HG02642 (cell line): ENCODE results near the gene MED25.

Experiments
- ATAC-seq: cut with Tn5 transposase; IDR thresholded peaks from one replicate; pipeline ENCODE4 v1.9.1; 2021; ENCODE audit warnings: mild to moderate bottlenecking; ENCODE audit not compliant: unreplicated experiment, poor library complexity

MED25 gene

GRCh38 chr19:49795615-49796014, 22.5 kb upstream of the MED25 start:
- ATAC-seq = no peak

GRCh38 chr19:49798574-49798973, 19.5 kb upstream of the MED25 start:
- ATAC-seq = no peak

- ATAC-seq = no peak
These were observed 18.8 kb upstream of the MED25 start for GRCh38 chr19:49799271-49799797.

GRCh38 chr19:49799798-49800376, 18.2 kb upstream of the MED25 start:
- no peak for ATAC-seq

GRCh38 chr19:49800771-49801170, 17.3 kb upstream of the MED25 start:
- ATAC-seq = no peak

- no peak for ATAC-seq
These were observed 16.6 kb upstream of the MED25 start for GRCh38 chr19:49801401-49801888.

- ATAC-seq = no peak
These were observed 16.0 kb upstream of the MED25 start for GRCh38 chr19:49801966-49802661.

- no peak for ATAC-seq
These were observed 15.1 kb upstream of the MED25 start for GRCh38 chr19:49802836-49803528.

- ATAC-seq = no peak
These were observed 14.6 kb upstream of the MED25 start for GRCh38 chr19:49803529-49803856.

GRCh38 chr19:49805822-49806619, 12.1 kb upstream of the MED25 start:
- ATAC-seq = no peak

GRCh38 chr19:49806620-49806959, 11.5 kb upstream of the MED25 start:
- ATAC-seq = no peak

- ATAC-seq = no peak
These were observed 10.8 kb upstream of the MED25 start for GRCh38 chr19:49807058-49807903.

GRCh38 chr19:49807904-49808675, 10.0 kb upstream of the MED25 start:
- ATAC-seq = no peak

GRCh38 chr19:49808711-49809159, 9.4 kb upstream of the MED25 start:
- no peak for ATAC-seq

- ATAC-seq = no peak
These were observed 8.7 kb upstream of the MED25 start for GRCh38 chr19:49809160-49809940.

GRCh38 chr19:49809941-49810389, 8.1 kb upstream of the MED25 start:
- no peak for ATAC-seq

- no peak for ATAC-seq
These were observed 6.8 kb upstream of the MED25 start for GRCh38 chr19:49811328-49811727.

- no peak for ATAC-seq
These were observed 5.6 kb upstream of the MED25 start for GRCh38 chr19:49812452-49812996.
